Astrocyte of the spinal cord (primary cell): Measurements from ENCODE around the gene ERFL.

Experiments used
- DNase-seq: peaks from one replicate; pipeline ENCODE4 v3.0.0; 2011; ENCODE audit warnings: low read depth, low spot score
- H3K4me3 ChIP-seq: 2 replicates; pipeline ENCODE4 v1.5.1; 2011; ENCODE audit warnings: low read depth, mild to moderate bottlenecking, low read length, moderate library complexity
- CTCF ChIP-seq: IDR thresholded peaks from 2 replicates; pipeline ENCODE4 v1.5.1; 2012; ENCODE audit warnings: low read depth, mild to moderate bottlenecking, low read length, inconsistent platforms
- in situ Hi-C: cut with HindIII; loops from 2 replicates; pipeline ENCODE4 v1.10.0; 2017; ENCODE audit warnings: low sequenced_read_pairs

The ERFL gene

GRCh38 chr19:41882568-41883462 is 45.4 kb downstream of the ERFL start, which contains the start of gene ARHGEF1:
Gene ARHGEF1, plus strand, starts transcription at chr19:41883184. Its CDS starts 4,899 bp downstream, at chr19:41888083.
- no peak for TF ChIP-seq CTCF
- peak within 1 kb of the TSS; percentile 86 for H3K4me3 ChIP-seq
- in situ Hi-C loops, result no loop called here
- DNase-seq, result no peak

DNA sequence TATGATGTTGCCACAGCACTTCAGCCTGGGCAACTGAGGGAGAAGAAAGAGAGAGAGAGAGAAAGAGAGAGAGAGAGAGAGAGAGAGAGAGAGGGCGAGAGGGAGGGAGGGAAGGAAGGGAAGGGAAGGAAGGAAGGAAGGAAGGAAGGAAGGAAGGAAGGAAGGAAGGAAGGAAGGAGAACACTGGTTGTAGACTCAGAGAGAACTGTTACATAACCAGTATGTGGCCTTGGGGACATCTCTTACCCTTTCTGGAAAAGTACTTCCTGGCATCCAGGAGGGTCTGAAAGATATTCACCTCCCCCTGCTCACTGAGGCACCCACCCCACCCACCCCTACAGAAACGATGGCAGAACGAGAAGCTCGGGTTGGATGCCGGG is 47.9 kb downstream of the ERFL start:
- no peak for TF ChIP-seq CTCF
- no peak for DNase-seq
- in situ Hi-C loops, result no loop called here
- H3K4me3 ChIP-seq, result no peak overlapping the region

GRCh38 chr19:41879670-41880328 is 48.5 kb downstream of the ERFL start:
- no peak overlapping the region for H3K4me3 ChIP-seq
- in situ Hi-C loops, result no loop called here
- no peak for DNase-seq
- TF ChIP-seq CTCF, result no peak

GRCh38 chr19:41879080-41879479 is 49.2 kb downstream of the ERFL start:
- DNase-seq, result no peak
- H3K4me3 ChIP-seq, result no peak overlapping the region
- in situ Hi-C loops, result no loop called here

DNA sequence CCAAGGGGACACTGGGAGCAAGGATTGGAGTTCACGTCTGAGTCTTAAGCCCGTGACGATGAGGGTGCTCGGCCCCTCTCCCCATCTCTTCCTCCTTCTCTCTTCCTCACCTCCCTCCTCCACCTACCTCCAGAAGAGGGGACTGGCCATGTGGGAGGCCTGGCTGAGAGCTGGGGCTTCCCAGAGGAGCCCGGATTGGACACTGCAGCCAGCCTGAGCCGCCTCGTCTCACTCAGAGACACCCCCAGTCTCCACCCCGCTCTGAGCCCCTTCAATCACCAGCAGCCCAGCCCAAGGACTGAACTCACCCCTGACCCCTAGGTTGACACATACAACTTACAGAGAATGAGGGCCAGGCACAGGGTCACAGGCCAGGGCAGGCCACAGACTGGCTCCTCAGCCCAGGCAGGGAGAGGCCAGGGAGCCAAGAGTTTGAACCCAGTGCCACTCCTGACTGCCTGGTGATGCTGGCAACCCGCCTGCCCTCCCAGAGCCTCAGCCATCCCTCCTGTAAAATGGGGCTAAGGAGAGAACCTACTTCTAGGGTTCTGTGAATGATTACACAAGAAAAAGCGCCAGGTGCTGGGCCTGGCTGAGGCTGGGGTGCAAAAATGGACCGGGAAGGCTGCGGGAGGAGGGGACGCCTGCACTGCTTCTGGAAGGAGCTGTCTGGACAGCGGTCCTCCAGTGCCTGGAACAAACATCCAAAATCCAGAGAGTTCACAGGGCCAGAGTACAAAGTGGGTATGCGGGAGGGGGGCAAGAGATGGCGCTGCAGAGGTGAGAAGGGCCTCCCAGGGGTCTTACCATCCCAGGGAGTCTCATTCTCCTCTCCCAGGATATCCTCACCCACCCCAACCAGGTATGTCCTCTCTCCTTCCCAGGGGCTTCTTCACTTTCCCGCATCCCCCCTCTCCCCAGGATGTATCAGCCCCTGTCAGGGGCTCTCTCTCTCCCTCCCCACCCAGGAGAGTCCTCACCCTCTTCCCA is 50.0 kb downstream of the ERFL start:
- no peak for DNase-seq
- no peak overlapping the region for H3K4me3 ChIP-seq
- in situ Hi-C loops, result no loop called here
- TF ChIP-seq CTCF, result no peak

More at GRCh38 chr19:41879080-41879479, 49.2 kb downstream of the ERFL start:
- TF ChIP-seq CTCF, result no peak
